H1 (cell line): ENCODE measurements around the gene MTG1. TPM values are rescaled to one million over a fixed set of nuclear protein-coding genes. Genes with fewer than 3 reads are reported as not detected.

Experiments
- CTCF ChIA-PET: fragments of 300-600 bp; sonication (Branson Sonifier 250); formaldehyde crosslinking; loops from one replicate; lab custom pipeline; 2021; ENCODE audit not compliant: partially characterized antibody; lab: Charles Lee
- POLR2A ChIA-PET: fragments of 300-600 bp; sonication (Branson Sonifier 250); formaldehyde crosslinking; loops from one replicate; lab custom pipeline; 2021; ENCODE audit warnings: inconsistent platforms; ENCODE audit not compliant: partially characterized antibody; lab: Charles Lee
- DNase-seq, 2 experiments: peaks; one replicate each; pipeline versions ENCODE4 v3.0.0 to v3.0.0-alpha.2; 2010 to 2022; ENCODE audit warnings: low spot score in 2 of 2, low read depth in 1 of 2, mixed read lengths in 1 of 2
- FAIRE-seq: peaks from 2 replicates; lab custom pipeline; 2011; peaks lifted over from hg19 to GRCh38; lab: Jason Lieb, UNC
- H2AFZ ChIP-seq: 2 replicates; pipeline ENCODE4 v1.8.1; 2012; ENCODE audit warnings: low read length, inconsistent platforms
- H2AK5ac ChIP-seq: 2 replicates; pipeline ENCODE4 v1.6.1; 2013; ENCODE audit warnings: low read depth, low read length
- H2BK120ac ChIP-seq: replicated peaks from 2 replicates; pipeline ENCODE3; 2013; ENCODE audit warnings: low read depth, low read length, inconsistent platforms
- H2BK12ac ChIP-seq: 2 replicates; pipeline ENCODE4 v1.6.1; 2013; ENCODE audit warnings: low read depth, low read length
- H2BK15ac ChIP-seq: 2 replicates; pipeline ENCODE4 v1.6.1; 2013; ENCODE audit warnings: low read length
- H2BK20ac ChIP-seq: 2 replicates; pipeline ENCODE4 v1.6.1; 2013; ENCODE audit warnings: low read length
- H2BK5ac ChIP-seq: 2 replicates; pipeline ENCODE4 v1.6.1; 2013; ENCODE audit warnings: low read depth, low read length
- H3K14ac ChIP-seq: 2 replicates; pipeline ENCODE4 v1.6.1; 2013; ENCODE audit warnings: inconsistent platforms; ENCODE audit not compliant: insufficient read length
- H3K18ac ChIP-seq: 2 replicates; pipeline ENCODE4 v1.6.1; 2013; ENCODE audit warnings: low read length; ENCODE audit errors: extremely low read depth
- H3K23ac ChIP-seq: 2 replicates; pipeline ENCODE4 v1.6.1; 2013; ENCODE audit warnings: inconsistent platforms; ENCODE audit not compliant: insufficient read length
- H3K23me2 ChIP-seq: 2 replicates; pipeline ENCODE4 v1.6.1; 2013; ENCODE audit warnings: low read depth, low read length
- H3K27ac ChIP-seq: 2 replicates; pipeline ENCODE4 v1.6.1; 2011; ENCODE audit warnings: low read depth, low read length, inconsistent platforms
- H3K27me3 ChIP-seq, 4 experiments: replicated peaks in 1 of 4; 1 replicate in 1 of 4; 2 replicates in 3 of 4; pipeline versions ENCODE4 v1.6.1 to v1.8.1; 2011 to 2013; ENCODE audit warnings: low read length in 3 of 4, mild to moderate bottlenecking in 3 of 4, inconsistent platforms in 2 of 4, mixed read lengths in 2 of 4, moderate library complexity in 1 of 4; ENCODE audit not compliant: control insufficient read depth in 3 of 4, insufficient read depth in 3 of 4; ENCODE audit errors: extremely low read depth in 1 of 4
- H3K36me3 ChIP-seq, 4 experiments: 2 replicates each; pipeline versions ENCODE4 v1.6.1 to v1.8.1; 2011 to 2013; ENCODE audit warnings: mild to moderate bottlenecking in 4 of 4, low read length in 3 of 4, moderate library complexity in 2 of 4, control low read depth in 1 of 4, inconsistent platforms in 1 of 4; ENCODE audit not compliant: insufficient read depth in 4 of 4, control insufficient read depth in 2 of 4
- H3K4ac ChIP-seq: replicated peaks from 2 replicates; pipeline ENCODE3; 2013; ENCODE audit warnings: low read length, low read depth, mixed read lengths, inconsistent platforms; ENCODE audit not compliant: insufficient read length
- H3K4me1 ChIP-seq, 4 experiments: replicated peaks in 1 of 4; 1 replicate in 1 of 4; 2 replicates in 3 of 4; pipeline versions ENCODE4 v1.6.1 to v1.8.1; 2011 to 2013; ENCODE audit warnings: low read length in 3 of 4, inconsistent platforms in 2 of 4, mixed read lengths in 1 of 4; ENCODE audit not compliant: insufficient read depth in 4 of 4, control insufficient read depth in 3 of 4
- H3K4me2 ChIP-seq, 2 experiments: 2 replicates each; pipeline versions ENCODE4 v1.6.1 to v1.8.1; 2011 to 2013; ENCODE audit warnings: low read depth in 2 of 2, low read length in 2 of 2, control low read depth in 1 of 2, inconsistent platforms in 1 of 2, mild to moderate bottlenecking in 1 of 2; ENCODE audit not compliant: insufficient read depth in 1 of 2
- H3K4me3 ChIP-seq, 4 experiments: fragments of 200-600, 300-600 bp in 1 of 4; sonication (generic), shearing (Covaris generic), sonication (Bioruptor Twin) in 1 of 4; 2 replicates each; pipeline versions ENCODE4 v1.5.1 to v1.8.1; 2011 to 2016; ENCODE audit warnings: low read length in 4 of 4, low read depth in 3 of 4, control low read depth in 2 of 4, inconsistent platforms in 2 of 4, mild to moderate bottlenecking in 2 of 4, mixed read lengths in 1 of 4, moderate library complexity in 1 of 4; ENCODE audit not compliant: insufficient read depth in 2 of 4; ENCODE audit errors: extremely low read depth in 1 of 4
- H3K56ac ChIP-seq: replicated peaks from 2 replicates; pipeline ENCODE3; 2013; ENCODE audit warnings: low read depth, mild to moderate bottlenecking, mixed read lengths, low read length, inconsistent platforms; ENCODE audit not compliant: insufficient read length
- H3K79me1 ChIP-seq: 2 replicates; pipeline ENCODE4 v1.6.1; 2013; ENCODE audit warnings: low read depth, low read length, control low read depth
- H3K79me2 ChIP-seq, 2 experiments: 2 replicates each; pipeline versions ENCODE4 v1.6.1 to v1.8.1; 2012 to 2013; ENCODE audit warnings: low read length in 2 of 2, mild to moderate bottlenecking in 2 of 2, inconsistent platforms in 1 of 2; ENCODE audit not compliant: insufficient read depth in 2 of 2, control insufficient read depth in 1 of 2
- H3K9ac ChIP-seq, 4 experiments: replicated peaks in 1 of 4; 1 replicate in 1 of 4; 2 replicates in 3 of 4; pipeline versions ENCODE4 v1.6.1 to v1.8.1; 2011 to 2013; ENCODE audit warnings: low read depth in 3 of 4, low read length in 3 of 4, control low read depth in 2 of 4, mild to moderate bottlenecking in 2 of 4, moderate library complexity in 2 of 4, inconsistent platforms in 1 of 4; ENCODE audit errors: extremely low read depth in 1 of 4
- H3K9me3 ChIP-seq, 2 experiments: 2 replicates each; pipeline versions ENCODE4 v1.6.1 to v1.8.1; 2012 to 2013; ENCODE audit warnings: mild to moderate bottlenecking in 2 of 2, moderate library complexity in 2 of 2, control low read depth in 1 of 2, inconsistent platforms in 1 of 2, low read depth in 1 of 2, low read length in 1 of 2, mixed read lengths in 1 of 2; ENCODE audit not compliant: insufficient read depth in 2 of 2
- H4K20me1 ChIP-seq, 2 experiments: replicated peaks in 1 of 2; 2 replicates each; pipeline versions ENCODE3 to v1.8.1; 2011 to 2013; ENCODE audit warnings: inconsistent platforms in 2 of 2, low read length in 2 of 2, mild to moderate bottlenecking in 1 of 2; ENCODE audit not compliant: insufficient read depth in 2 of 2, control insufficient read depth in 1 of 2
- H4K5ac ChIP-seq: 2 replicates; pipeline ENCODE4 v1.6.1; 2013; ENCODE audit warnings: low read length, low read depth, mixed read lengths, inconsistent platforms; ENCODE audit not compliant: insufficient read length
- H4K8ac ChIP-seq: 2 replicates; pipeline ENCODE4 v1.8.0; 2013; ENCODE audit warnings: mild to moderate bottlenecking, moderate library complexity, low read length, inconsistent platforms; ENCODE audit not compliant: insufficient read depth; ENCODE audit errors: extremely low read depth
- H4K91ac ChIP-seq: replicated peaks from 2 replicates; pipeline ENCODE3; 2013; ENCODE audit warnings: low read length, mixed read lengths, inconsistent platforms; ENCODE audit not compliant: insufficient read length
- EGR1 ChIP-seq: IDR thresholded peaks from 2 replicates; pipeline ENCODE4 v1.6.1; 2011; ENCODE audit warnings: low read depth, low read length, borderline replicate concordance
- TCF12 ChIP-seq: IDR thresholded peaks from 2 replicates; pipeline ENCODE4 v1.6.1; 2011; ENCODE audit warnings: low read depth, mild to moderate bottlenecking, low read length
- WGBS, 2 experiments: shearing (Covaris generic) in 1 of 2; methylation state at CpG; one replicate each; pipeline versions ENCODE4 v1.1.6 to v1.1.7; 2013 to 2015; ENCODE audit warnings: low lambda C conversion rate in 2 of 2, mixed read lengths in 2 of 2, inconsistent platforms in 1 of 2, low coverage in 1 of 2, missing lambda C conversion rate in 1 of 2; ENCODE audit not compliant: insufficient replicate concordance in 2 of 2, insufficient coverage in 1 of 2, insufficient read length in 1 of 2; ENCODE audit errors: extremely low coverage in 1 of 2, missing lambda C conversion rate in 1 of 2; 5-methylcytosine and 5-hydroxymethylcytosine counted together
- polyA plus RNA-seq, 7 experiments: library from polyadenylated mRNA; depleted of rRNA in 3 of 7; stranded (reverse) in 5 of 7; unstranded in 2 of 7; fragments of >200 nt in 5 of 7; fragments of 200-250 nt in 2 of 7; gene quantifications; 1 replicate in 5 of 7; 2 replicates in 1 of 7; 4 replicates in 1 of 7; pipeline versions ENCODE4 v1.2.1 to v1.2.3, GENCODE V29; 2011 to 2013; ENCODE audit warnings: missing spikeins in 2 of 7, mixed read lengths in 2 of 7
- total RNA-seq: library from RNA; stranded (reverse); fragmentation: NEBNext Ultra II Directional; extraction: Animal tissue kit (Norgen Biotek cat#: 25700); gene quantifications from 2 replicates; pipeline ENCODE4 v1.2.1, GENCODE V29; 2021

Gene MTG1
- total and polyA plus RNA-seq, 2 of the 8 experiments (the other 6 are each of a cell fraction or from before 2014, with no cell fraction given): 56.6 to 81.6 TPM

DNA sequence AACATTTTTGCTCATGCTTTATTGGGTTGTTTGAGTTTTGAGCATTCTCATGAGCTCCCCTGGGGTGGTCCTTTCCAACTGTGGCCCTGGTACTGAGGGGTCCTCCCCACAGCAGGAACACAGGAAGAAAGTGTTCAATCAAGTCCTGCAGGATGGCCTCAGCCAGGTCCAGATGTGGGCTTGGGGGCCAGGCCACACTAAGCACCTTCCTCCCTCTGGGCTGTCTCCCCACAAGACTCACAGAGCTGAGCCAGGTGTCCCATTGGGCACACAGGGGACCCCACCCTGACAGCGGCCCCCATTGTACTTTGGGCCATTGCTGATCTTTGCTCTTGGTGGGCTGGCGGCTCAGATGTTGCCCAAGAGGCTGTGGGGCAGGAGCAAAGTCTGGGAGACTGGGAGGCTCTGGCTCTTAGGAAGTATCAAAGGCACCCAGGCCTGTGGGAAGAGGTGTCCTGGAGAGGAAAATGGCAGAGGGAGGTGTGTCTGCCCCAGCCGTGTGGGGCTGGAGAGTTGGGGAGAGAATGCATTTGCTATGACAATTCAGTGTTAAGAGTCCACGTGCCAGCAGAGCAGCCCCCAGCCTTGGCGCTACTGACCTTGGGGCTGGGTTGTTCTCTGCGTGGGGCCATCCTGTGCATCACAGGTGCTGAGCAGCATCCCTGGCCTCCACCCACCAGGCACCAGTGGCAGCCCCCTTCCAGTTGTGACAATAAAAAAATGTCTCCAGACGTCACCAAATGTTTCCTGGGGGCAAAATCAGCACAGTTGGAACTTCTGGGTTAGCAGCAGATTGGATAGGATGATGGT is 77.5 kb downstream of the MTG1 start:
- FAIRE-seq: no peak
- no peak for DNase-seq
- TF ChIP-seq TCF12 (no peak), EGR1 (no peak)

More for the DNA sequence above, 77.5 kb downstream of the MTG1 start:
- Histone ChIP-seq H3K4me3 (no peak overlapping the region), H3K27ac (no peak overlapping the region), H3K9me3 (peaks cover 65 to 83% of the 10 kb centered on the region in 2 experiments), H4K91ac (no peak overlapping the region), H3K23ac (no peak overlapping the region), H4K5ac (no peak overlapping the region), H2BK20ac (no peak overlapping the region), H3K56ac (no peak overlapping the region), H3K27me3 (no peaks in the 10 kb centered on the region), H3K9ac (no peak overlapping the region), H3K79me2 (no peaks in the 10 kb centered on the region), H4K20me1 (no peaks in the 10 kb centered on the region), H3K36me3 (no peaks in the 10 kb centered on the region), H2BK120ac (no peak overlapping the region), H2BK5ac (no peak overlapping the region), H3K79me1 (no peaks in the 10 kb centered on the region), H3K4me2 (no peak overlapping the region), H2BK15ac (no peak overlapping the region), H4K8ac (no peak overlapping the region), H2AFZ (no peak overlapping the region), H3K14ac (no peak overlapping the region), H3K4me1 (no peaks in the 10 kb centered on the region), H3K23me2 (no peaks in the 10 kb centered on the region), H3K4ac (no peak overlapping the region), H3K18ac (no peak overlapping the region), H2BK12ac (no peak overlapping the region), H2AK5ac (no peak overlapping the region)
- POLR2A ChIA-PET: no interaction called here
- 67% methylated on average over 7 of the region's 7 CpGs; no CpG with 5 or more reads in 1 of the 2 experiments for WGBS, 2 experiments
- CTCF ChIA-PET: no interaction called here
